Activated CD4-positive, alpha-beta T cell treated with anti-CD3 and anti-CD28 coated beads, Interleukin-2, Interleukin-6, amounts not matched to agents 100 ng/mL and 50 ng/mL, durations not matched to agents 16 hours and 8 hours (primary cell): Measurements from ENCODE around the gene TRIM47.

Experiments
- DNase-seq: peaks from one replicate; pipeline ENCODE4 v3.0.0-alpha.2; 2020

Gene TRIM47

DNA sequence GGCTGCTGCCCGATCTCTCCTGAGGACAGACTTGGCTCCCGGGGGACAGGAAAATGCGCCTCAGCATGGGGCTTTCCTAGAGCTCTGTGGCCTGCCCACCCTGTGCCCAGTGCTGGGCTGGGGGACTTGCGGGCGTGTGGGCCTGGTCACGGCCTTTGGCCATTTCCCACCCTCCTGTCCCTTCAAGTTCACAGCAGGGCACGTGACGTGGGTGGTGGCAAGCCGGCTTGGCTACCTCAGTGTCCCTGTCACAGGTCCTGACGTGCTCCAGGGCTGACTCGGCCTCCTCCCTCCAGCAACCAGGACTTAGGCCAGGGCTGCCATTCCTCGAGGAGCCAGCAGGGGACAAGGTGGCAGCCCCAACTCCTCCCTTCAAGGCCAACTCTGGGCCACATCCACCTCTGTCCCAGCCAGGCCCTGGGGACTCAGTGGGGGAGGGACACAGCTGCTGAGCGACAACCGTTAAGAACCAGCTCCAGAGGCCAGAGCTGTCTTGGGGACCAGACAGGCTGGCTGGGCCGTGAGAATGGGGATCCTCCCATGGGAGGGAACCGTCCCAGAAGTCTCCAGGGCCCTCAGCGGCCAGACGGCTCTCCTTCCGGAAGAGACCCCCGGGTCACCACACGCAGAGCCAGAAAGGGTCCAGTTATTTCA lies 33.2 kb downstream of the TRIM47 start:
- peak; percentile 82 for DNase-seq

DNA sequence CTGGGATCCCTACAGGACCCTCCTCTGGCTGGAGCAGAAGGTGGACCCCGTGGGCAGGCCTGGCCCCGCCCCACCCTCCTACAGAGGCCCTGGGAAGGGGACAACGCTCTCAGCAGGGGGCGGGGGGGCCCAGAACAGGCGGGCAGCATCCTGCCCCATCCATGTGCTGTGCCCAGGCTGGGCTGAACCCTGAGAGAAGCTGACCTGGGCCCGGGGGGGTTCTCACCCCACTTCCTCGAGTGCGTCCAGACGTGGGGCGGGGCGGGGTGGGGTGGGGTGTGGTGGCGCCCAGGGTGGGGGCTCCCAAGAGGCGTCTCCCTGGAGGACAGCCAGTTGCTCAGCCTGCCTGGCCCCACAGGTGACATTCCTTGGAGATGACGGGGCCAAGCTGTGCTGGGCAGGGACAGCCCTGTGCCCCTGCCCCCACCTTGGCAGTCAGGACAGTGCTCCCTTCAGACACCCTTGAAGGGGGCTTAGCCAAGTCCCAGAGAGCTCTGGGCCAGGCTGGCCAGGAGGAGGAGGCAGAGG lies 33.8 kb downstream of the TRIM47 start:
- DNase-seq, result no peak

DNA sequence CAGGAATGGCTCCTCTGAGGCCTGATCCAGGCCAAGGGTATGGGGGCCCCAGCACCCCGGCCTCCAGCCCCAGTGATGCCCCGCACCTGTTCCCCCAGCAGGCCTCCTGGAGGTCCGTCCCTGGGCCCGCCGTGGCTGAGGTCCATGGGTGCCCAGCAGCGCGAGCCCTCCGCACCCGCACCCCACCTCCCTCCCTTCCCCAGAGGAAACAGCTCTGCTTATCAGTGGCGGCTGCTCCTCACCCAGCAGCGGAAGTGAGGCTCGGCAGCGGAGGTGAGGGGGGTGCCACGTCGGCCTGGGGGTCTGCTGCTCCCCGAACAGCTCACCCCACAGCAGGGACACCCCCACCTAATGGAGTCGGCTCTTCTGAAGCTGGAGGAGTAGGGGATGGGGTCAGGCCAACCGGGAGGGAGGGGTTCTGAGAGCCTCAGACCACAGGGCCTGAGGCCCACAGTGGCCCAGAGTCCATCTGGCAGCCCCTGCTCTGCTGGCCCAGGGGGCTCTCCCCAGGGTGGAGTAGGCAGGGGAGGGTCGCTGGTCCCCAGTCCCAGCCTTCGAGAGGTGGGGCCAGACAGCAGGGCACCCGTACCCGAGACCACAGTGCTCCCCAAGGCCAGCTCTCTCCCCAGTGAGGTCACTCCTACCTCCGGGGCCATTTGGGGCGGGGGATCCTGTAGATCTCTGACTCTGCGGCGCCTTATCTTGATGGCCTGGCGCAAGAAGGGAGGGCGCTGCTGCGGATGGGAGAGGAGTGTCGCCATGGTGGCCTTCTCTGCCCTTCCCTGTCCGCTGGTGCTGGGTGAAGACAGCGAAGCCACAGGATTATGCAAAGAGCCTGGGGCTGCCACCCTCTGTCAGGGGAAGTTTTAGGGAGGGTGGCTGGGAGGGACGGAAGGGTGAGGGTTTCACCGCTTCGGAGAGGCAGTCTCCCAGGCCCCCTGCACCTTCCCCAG lies 34.5 kb downstream of the TRIM47 start, which contains the start of gene UNC13D:
Gene UNC13D (minus strand): TSS at position 828 of the 953 bp plus-strand sequence. CDS start 67 bp downstream, at position 761.
- peak; percentile 75 for DNase-seq

DNA sequence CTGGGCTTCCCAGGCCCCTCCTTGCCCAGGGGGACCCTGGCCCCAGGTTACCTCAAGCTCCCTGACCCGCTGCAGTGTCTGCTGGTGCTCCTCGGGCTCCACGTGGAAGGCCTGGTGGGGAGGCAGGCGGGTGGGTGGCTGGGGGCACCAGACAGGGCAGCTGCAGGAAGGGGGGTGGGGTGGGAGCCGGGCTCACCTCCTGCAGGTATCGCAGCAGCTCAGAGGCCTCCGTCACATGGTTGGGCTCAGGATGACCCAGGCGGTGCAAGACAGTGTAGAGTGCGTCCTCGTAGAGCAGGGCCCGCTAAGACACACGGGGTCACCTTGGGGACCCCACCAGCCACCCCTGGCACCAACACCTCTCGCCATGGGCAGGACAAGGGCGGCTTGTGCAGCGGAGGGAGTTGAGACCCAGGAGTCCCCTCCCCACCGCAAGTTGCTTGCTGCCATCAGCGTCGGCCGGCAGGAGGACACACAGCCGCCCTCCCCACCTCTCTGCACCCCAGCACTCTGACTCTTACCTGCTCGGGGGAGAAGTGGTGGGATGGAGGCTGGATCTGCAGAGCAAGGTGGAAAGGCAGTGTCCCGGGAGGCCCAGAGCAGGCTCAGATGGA lies 35.3 kb downstream of the TRIM47 start:
- DNase-seq, result peak; percentile 49

DNA sequence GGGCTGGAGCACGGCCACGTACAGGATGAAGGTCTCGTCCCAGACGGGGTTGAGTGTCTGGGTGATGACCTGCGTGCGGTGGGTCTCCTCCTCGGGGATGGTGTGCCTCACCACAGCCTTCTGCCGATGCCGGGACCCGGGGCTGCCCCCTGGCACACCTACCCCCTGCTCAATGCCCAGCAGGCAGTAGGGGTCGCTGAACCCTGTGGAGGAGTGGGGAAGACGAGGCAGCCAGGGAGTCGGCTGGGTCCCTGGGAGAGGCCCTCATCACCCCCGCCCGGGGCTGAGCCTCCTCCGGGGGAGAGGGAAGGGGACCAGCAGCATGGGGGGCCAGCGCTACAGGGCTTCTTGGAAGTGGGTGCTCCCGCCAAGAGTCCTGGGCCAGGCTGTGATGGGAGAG lies 36.0 kb downstream of the TRIM47 start:
- no peak for DNase-seq

DNA sequence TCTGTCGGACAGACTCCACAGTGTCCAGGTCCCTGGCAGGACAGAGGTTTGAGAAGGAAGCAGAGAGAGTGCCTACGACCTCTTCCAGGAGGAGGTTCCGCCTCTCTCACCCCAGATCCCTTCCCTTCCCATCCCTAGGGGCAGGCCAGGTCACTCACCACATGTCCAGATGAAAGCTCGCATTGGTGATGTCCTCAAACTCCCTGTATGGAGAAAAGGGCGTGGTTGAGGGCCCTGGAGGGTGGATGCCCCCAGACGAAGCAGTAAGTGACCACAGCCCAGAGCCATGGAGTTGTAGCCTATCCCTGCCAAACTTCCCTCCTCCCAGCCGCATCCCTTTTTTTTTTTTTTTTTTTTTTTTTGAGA lies 37.6 kb downstream of the TRIM47 start:
- DNase-seq, result no peak

DNA sequence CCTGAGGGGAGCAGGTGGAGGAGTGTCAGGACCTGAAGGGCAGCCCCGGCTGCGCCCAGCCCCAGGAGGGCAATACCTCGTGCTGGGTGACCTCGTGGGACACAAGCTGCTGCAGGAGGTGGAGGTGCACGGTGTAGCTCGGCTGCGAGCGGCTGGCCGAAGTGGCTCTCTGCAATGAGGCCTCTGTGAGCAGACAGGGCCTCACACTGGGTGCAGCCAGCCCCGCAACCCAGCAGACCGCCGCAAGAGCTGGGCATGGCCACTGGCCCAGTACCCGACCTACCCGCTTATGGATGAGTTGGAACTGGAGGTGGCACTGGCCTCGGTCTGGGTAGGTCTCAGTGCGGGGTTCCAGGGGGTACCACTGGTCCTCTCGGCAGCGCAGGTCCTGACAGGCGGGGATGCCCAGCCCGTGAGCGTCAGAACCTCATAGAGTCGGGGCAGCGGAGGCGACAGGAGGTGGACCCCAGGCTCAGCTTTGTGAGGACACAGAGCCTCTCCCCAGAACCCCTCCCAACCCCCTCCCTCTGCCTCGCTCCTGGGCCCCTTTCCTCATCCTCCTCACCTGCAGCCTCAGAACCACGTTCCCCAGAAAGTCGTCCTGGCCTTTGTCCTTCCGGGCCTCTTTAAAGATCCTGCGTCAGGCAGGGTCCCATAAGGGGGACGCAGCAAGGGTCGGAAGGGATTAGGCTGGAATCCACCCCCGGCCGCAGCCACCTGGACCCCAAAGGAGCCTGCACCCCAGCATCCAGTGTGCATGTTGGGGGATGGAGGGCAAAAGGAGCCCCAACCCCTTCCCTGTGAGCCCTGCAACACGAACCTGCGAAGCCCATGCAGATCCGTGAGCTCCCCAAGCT lies 38.2 kb downstream of the TRIM47 start:
- DNase-seq, result no peak

DNA sequence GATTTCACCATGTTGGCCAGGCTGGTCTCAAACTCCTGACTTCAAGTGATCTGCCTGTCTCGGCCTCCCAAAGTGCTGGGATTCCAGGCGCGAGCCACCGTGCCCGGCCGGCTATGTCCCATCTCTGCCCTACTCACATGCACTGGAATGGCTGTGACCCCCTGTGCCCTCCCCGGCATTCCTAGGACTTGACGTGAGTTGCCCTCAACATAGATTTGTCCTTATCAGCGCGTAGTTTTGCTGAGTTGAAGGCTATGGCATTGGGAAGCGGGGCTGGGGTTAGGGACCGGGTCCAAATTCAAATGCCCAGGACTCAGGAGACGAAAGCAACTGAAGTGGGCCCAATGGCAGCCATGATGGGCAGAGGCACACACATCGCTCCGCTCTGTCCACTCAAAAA lies 40.0 kb downstream of the TRIM47 start:
- DNase-seq, result no peak

DNA sequence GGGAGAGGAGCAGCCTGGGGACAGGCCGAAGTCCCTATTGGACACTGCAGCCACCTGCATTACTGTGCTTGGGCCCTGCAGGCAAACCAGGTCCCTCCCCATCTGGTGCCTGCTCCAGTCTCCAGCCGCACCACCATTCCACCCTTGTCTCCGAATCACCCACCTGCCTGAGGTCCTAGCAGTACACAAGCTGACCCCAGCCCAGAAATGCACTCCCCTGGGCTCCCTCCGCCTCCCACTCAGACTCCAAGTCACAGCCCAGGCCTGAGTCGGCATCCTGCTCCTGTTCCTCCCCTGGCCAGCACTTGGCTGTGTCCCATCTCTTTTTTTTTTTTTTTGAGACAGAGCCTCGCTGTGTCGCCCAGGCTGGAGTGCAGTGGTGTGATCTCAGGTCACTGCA lies 40.5 kb downstream of the TRIM47 start:
- DNase-seq, result no peak

DNA sequence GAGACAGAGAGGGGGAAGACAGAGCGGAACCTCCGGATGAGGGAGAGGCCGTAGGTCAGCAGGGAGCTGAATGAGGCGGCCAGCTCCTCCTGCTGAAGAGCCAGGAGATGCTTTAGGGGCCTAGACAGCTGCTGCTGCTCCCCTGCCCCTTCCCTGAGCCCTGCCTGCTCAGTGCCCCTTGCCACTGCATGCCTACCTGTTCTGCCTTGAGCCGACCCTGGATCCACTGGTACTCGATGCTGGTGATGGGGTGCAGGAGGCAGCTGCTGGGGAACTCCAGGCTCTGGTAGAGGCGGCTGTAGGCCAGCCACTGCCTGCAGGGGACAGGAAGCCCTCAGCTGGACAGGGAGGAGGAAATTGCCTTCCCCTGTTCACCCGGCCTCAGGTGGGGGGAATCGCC lies 41.8 kb downstream of the TRIM47 start:
- DNase-seq, result no peak

DNA sequence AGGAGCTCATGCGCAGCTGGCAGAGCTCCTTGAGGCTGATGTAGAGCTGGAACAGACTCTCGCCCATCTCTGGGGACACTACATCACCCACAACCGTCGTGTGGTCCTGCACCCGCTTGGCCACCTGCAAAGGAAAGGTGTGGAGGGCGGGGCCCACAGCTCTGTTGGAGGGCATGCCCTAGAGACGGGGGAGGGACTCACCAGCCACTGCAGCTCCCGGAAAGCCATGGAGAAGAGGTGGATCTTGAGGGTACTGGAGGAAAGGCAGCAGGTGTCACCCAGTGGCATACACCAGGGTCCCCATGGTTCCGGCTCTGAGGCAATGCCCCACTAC lies 42.8 kb downstream of the TRIM47 start:
- no peak for DNase-seq

DNA sequence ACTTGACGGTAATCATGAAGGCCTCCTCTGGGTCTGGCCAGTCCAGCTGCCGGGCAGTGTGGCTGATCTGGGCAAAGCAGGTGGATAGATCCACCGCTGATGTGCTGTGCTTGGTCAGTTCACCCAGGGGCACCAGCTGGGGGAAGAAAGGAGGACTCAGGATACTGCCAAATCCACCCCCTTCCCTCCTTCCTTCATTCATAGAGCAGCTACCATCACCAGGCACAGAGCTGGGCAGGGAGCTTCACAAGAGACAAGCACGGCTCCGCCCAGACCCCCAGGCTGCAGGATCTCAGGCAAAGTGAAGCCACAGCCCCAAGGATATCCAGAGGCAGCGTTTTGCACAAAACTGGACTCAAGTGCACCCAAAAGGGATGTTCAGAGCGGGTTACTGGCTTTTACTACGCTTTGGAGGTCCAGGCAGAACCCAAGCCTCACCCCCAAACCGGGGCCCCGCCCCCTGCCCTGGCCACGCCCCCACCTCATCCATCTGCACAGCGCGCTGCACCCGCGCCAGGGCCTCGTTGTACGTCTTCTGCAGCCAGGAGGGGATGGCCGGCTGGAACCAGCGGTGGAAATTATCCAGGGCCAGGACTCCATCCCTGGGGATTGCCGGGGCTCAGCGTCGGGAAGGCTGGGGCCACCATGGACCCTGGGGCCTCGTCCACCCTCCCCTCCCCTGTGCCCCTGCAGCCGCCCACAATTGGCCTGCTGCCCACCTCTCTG lies 43.3 kb downstream of the TRIM47 start:
- DNase-seq, result no peak

DNA sequence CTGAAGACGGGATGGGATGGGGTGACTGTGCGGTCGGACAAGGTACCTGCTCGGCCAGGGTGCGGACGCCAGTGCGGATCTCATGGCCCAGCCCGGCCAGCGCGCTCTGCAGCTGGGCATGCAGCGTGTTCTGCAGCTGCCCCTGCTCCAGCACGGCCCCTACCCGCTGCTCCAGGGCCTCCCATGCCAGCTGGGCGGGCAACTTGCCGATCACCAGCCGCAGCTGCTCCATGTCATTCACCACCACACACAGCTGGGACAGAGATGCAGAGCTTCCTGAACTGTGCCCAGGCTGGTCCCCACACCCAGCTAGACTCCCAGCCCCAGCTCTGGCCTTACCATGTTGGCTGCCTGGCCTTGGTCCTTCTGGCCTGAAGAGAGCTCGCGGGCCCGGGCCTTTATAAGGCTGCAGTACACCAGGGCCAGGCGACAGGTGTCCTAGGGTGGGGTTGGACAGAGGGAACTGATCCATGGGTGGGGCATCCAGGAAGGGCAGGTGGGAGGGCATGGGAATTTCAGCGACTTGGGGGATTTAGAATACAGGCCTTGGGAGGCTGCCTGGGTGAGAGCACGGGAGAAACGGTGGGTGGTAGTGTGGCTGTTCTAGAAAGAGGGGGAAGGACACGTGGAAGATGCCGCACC lies 44.0 kb downstream of the TRIM47 start:
- DNase-seq, result no peak

DNA sequence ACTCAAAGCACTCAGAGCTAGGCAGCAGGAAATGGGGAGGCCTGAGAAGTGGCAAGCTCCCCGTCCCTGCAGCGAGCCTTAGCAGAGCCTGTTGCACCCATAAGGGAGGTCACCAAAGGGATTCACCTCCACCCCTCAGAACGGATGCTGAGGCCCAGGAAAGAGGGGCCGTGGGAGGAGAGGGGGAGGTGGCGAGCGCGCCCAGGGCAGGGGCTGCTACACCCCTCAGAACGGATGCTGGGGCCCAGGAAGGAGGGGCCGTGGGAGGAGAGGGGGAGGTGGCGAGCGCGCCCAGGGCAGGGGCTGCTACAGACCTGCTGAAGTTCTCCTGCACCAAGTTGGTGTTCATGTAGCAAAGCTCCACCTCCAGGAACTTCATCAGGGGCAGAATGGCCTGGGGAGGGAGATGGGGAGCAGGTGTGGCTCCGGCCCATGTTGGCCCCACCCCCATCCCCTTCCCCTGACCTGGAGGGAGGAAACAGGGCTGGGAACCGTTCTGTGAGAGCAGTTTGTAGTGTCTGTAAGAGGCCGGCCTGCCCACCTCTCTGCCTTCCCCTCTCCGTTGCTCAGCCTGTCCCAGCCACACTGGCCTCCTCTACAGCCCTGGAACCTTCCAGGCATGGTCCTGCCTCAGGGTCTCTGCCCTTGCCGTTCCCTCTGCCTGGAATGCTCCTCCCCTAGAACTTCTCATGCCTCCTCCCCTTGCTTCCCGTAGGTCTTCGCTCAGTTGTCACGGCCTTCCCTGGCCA lies 45.6 kb downstream of the TRIM47 start:
- DNase-seq, result peak; percentile 42

DNA sequence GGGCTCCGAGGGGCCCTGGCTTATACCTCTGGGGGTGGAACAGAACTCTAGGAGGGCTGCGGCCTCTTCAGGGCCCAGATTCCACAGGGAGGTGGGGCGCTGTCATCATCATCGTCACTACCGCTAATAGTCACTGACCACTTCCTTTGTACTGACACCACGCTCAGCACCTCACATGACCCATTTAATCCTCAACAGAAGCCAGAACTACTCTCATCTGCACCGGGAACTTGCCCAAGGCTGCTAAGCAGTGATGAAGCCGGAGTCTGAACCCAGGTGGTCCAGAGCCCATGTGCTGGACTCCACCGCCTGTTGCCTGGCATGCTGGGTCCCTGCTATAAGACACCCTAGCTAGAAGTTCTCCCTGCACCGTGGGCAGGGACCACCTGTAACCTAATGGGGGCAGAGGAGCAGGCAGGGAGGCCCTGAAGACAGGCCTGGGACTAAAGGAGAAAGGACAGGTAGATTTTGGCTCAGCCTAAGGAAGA lies 46.2 kb downstream of the TRIM47 start:
- DNase-seq, result peak; percentile 61

DNA sequence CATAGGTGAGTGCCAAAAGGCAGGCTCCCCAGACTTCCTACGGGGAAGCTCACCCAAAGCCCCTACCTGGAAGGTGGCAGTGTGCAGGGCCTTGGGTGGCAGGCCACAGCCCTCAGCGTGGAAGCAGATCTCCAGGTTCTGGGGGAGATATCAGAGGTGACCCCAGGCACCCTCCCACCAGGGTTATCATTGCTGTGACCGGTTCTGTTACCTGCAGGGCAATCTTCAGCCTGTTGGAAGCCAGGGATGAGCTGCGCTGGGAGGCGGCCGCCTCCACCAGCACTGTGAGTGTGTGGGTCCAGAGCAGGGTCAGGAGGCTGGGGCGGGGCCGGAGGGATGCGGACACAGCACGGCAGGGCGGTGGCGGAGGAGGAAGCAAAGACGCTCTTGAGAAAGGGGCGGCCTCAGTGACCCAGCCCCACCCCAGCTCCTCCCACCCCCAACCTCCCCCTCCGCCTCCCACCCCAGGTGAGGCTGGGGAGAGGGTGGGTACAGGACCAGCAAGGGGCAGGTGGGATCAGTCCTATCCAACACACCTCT lies 47.3 kb downstream of the TRIM47 start:
- no peak for DNase-seq

DNA sequence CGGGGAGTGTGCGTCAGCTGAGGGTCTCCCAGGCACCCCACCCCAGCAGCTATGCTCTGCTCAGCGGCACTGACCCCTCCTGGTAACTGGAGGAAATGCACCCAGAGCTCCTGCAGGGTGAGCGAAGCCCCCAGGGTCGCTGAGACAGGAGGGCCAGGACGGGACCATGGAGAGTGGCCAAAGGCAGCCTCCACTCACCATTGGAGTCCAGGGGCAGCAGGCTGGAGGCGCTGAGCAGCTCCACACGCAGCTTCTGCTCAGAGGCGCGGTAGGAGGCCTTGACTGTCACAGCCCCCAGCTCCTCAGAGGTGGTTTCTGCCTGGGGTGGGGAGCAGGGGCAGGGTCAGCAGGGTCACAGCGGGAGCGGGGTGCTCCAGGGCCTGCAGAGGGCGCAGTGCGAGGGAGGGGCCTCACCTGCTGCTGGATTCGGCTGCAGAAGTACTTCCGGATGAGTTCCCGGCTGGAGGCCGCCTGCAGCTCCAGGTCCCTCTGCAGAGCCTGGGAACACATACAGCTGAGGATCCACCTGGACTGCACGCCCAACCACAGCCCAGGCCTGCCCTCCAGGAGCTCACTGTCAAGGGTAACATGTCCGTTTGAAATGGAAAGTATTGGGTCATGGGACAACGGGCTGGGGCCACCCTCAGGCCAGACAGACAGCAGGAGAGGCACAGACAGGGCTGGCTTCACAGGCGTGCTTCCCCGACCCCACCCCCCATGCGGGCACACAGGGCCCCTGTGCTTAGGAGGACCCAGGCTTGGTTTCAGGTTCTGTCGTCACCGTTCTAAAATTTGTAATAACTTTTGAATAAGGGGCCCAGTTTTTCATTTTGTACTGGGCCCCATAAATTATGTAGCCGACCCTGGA lies 48.0 kb downstream of the TRIM47 start:
- DNase-seq, result peak; percentile 31

DNA sequence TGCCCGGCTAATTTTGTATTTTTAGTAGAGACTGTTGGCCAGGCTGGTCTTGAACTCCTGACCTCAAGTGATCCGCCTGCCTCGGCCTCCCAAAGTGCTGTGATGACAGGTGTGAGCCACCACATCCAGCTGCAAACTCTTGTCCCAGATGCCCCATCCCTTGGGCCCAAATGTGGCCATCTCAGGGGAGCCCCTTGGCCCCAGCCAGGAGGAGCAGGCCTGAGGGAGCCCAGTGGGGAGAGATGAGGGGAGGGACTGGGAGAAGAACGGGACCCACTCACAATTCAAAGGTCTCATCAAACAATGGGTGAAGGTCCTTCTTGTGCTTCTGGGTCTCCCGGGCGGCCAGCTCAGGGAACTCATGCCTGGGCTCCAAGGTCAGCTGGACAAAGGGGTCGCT lies 48.6 kb downstream of the TRIM47 start:
- no peak for DNase-seq

DNA sequence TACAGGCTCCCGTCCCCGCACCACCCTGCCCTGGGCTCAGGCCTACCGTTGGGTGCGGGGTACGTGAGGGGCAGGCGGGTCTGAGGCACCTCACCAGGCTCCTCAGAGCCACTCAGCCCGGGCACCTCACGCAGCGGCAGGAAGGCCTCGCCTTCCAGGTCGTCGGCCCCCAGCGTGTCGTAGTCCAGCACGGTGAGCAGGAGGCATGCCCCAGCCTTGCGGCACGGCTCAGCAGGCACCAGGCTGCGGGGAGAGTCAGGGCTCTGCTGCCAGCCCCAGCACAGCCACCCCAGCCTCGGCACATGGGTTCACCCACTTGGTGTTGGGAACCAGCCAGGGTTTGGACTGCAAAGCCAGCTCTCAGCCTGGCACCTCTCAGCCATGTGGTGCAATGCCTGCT lies 49.6 kb downstream of the TRIM47 start:
- DNase-seq, result no peak
